ENCODE results near the gene TRPM6.
"Not testable (repeated sequence)": the region's sequence is repeated elsewhere in the genome, so short reads cannot be mapped to it uniquely, and the experiment has no call there.

The TRPM6 gene

DNA sequence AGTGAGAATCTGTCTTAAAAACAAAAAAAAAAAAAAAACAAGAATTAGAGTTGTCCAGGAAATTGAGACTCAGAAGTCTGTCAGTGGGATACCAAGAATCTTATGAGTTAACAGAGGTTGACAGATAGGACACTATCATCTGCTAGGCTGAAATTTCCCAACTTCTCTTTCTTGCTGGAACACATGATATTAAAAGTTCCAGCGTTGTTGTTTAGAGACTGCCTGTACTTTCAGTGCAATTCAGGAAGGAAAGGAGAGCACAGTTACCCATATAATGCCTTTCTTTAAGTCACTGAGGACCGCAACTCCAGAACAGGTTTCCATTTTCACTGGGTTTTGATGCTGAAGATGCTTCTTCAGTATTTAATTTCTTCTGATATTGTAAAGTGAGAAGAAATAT, 13.5 kb downstream of the TRPM6 start:
- TF ChIP-seq CTCF (IDR thresholded peaks at IDR 0.05; ENCODE audit: insufficient read depth, low read depth, low read length, missing control alignments) = no peak
- no peak for DNase-seq (ENCODE audit: low read depth)
- no peak overlapping the region for H3K4me3 ChIP-seq (ENCODE audit: low read length)

DNA sequence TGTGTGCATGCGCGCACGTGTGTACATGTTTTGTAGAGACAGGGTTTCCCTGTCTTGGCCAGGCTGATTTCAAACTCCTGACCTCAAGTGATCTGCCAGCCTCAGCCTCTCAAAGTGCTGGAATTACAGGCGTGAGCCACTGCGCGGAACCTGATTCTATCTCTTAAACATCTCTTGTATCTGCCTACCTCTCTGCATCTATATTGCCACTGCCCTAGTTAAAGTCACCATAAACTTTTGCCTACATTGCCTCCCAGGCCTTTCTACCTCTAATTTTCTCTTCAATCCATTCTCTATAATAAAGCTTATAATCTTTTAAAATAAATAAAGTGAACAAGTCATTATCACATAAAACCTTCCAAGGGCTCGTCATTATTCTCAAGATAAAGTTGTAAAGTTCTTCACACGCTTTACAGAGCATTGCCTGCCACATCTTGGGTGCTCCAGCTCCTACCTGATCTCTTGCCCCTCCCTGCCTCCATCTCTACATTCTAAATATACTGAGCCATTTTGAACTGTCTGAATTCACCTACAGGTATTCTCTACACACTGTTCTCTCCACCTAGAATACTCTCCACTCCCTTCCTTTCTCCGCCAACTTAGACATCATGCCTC, 15.0 kb downstream of the TRPM6 start:
- TF ChIP-seq CTCF (IDR thresholded peaks at IDR 0.05; ENCODE audit: insufficient read depth, low read depth, low read length, missing control alignments) = no peak

GRCh38 chr9:74867483-74867882, 20.2 kb downstream of the TRPM6 start:
- TF ChIP-seq CTCF (IDR thresholded peaks at IDR 0.05; ENCODE audit: insufficient read depth, low read depth, low read length, missing control alignments) = no peak
- DNase-seq (ENCODE audit: low read depth) = no peak
- H3K4me3 ChIP-seq (ENCODE audit: low read length) = no peak overlapping the region

More for the DNA sequence above, 15.0 kb downstream of the TRPM6 start:
- no peak for DNase-seq (ENCODE audit: low read depth)
- H3K4me3 ChIP-seq (ENCODE audit: low read length) = no peak overlapping the region

GRCh38 chr9:74865177-74865576, 22.5 kb downstream of the TRPM6 start:
- no peak for TF ChIP-seq CTCF (IDR thresholded peaks at IDR 0.05; ENCODE audit: insufficient read depth, low read depth, low read length, missing control alignments)
- no peak for DNase-seq (ENCODE audit: low read depth)
- H3K4me3 ChIP-seq (ENCODE audit: low read length) = no peak overlapping the region

- no peak overlapping the region for H3K4me3 ChIP-seq (ENCODE audit: low read length)
- peak; percentile 42 for DNase-seq (ENCODE audit: low read depth)
- no peak for TF ChIP-seq CTCF (IDR thresholded peaks at IDR 0.05; ENCODE audit: insufficient read depth, low read depth, low read length, missing control alignments)
These were observed 25.8 kb downstream of the TRPM6 start for GRCh38 chr9:74861773-74862474.

- no peak for TF ChIP-seq CTCF (IDR thresholded peaks at IDR 0.05; ENCODE audit: insufficient read depth, low read depth, low read length, missing control alignments)
- no peak overlapping the region for H3K4me3 ChIP-seq (ENCODE audit: low read length)
- no peak for DNase-seq (ENCODE audit: low read depth)
These were observed 26.6 kb downstream of the TRPM6 start for GRCh38 chr9:74861071-74861470.

DNA sequence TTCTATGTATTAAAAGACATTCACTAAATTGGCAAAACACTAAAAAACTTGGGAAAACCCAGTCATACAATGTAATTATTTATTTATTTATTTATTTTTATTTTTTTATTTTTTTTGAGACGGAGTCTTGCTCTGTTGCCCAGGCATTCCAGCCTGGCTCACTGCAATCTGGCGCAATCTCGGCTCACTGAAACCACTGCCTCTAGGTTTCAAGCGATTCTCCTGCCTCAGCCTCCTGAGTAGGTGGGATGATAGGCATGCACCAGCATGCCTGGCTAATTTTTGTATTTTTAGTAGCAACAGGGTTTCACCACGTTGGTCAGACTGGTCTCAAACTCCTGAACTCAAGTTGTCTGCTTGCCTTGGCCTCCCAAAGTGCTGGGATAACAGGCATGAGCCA, 27.5 kb downstream of the TRPM6 start:
- DNase-seq (ENCODE audit: low read depth); H3K4me3 ChIP-seq (ENCODE audit: low read length): not testable (repeated sequence)
